SK-N-SH (cell line): Measurements from ENCODE around the gene PDCD6IP.

Experiments used
- CTCF ChIP-seq: fragments of 200-600 bp; sonication (generic); IDR thresholded peaks from 2 replicates; pipeline ENCODE4 v1.6.1; 2017; ENCODE audit warnings: antibody characterized with exemption, mild to moderate bottlenecking, moderate library complexity
- EP300 ChIP-seq, 2 experiments: IDR thresholded peaks; 2 replicates each; pipeline versions ENCODE4 v1.4.0 to v1.6.1; 2012; ENCODE audit warnings: borderline replicate concordance in 1 of 2, low read depth in 1 of 2, low read length in 1 of 2
- EZH2phosphoT487 ChIP-seq: fragments of 200-600 bp; sonication (generic); IDR thresholded peaks from 2 replicates; pipeline ENCODE4 v1.6.1; 2017; ENCODE audit warnings: low read depth, mixed run types, mild to moderate bottlenecking, antibody characterized with exemption, moderate library complexity, borderline replicate concordance
- GABPA ChIP-seq: IDR thresholded peaks from 2 replicates; pipeline ENCODE4 v1.4.0; 2012; ENCODE audit warnings: low read depth, mild to moderate bottlenecking
- JUND ChIP-seq: IDR thresholded peaks from 2 replicates; pipeline ENCODE4 v1.4.0; 2012
- MAX ChIP-seq: IDR thresholded peaks from 2 replicates; pipeline ENCODE4 v1.4.0; 2012; ENCODE audit warnings: low read depth
- POLR2AphosphoS5 ChIP-seq: IDR thresholded peaks from 2 replicates; pipeline ENCODE4 v1.6.1; 2012; ENCODE audit warnings: low read depth, low read length
- SMC3 ChIP-seq: IDR thresholded peaks from 2 replicates; pipeline ENCODE4 v1.6.1; 2012; ENCODE audit warnings: low read depth, low read length, improper control_type of control experiment
- TAF1 ChIP-seq: IDR thresholded peaks from 2 replicates; pipeline ENCODE4 v1.6.1; 2012; ENCODE audit warnings: low read depth, mild to moderate bottlenecking, low read length, moderate library complexity, borderline replicate concordance
- YY1 ChIP-seq: IDR thresholded peaks from 2 replicates; pipeline ENCODE4 v1.4.0; 2012; ENCODE audit warnings: low read depth, mild to moderate bottlenecking
- ZBTB33 ChIP-seq: IDR thresholded peaks from 2 replicates; pipeline ENCODE4 v1.4.0; 2012; ENCODE audit warnings: low read depth, borderline replicate concordance

GRCh38 chr3:33904730-33905129, 106.3 kb downstream of the PDCD6IP start:
- no peak for TF ChIP-seq CTCF
- no peak for TF ChIP-seq POLR2AphosphoS5
- no peak for TF ChIP-seq JUND
- TF ChIP-seq SMC3, result no peak
- TF ChIP-seq MAX, result no peak
- no peak for TF ChIP-seq TAF1
- TF ChIP-seq EP300 (IDR thresholded peaks at IDR 0.05; ENCODE audit: borderline replicate concordance in 1 of 2, low read depth in 1 of 2, low read length in 1 of 2), result no peak
- no peak for TF ChIP-seq ZBTB33
- TF ChIP-seq EZH2phosphoT487, result no peak
- no peak for TF ChIP-seq GABPA
- TF ChIP-seq YY1, result no peak
